ENCODE data around the gene ELOA.
"Not testable (repeated sequence)": the region's sequence is repeated elsewhere in the genome, so short reads cannot be mapped to it uniquely, and the experiment has no call there.

The ELOA gene

DNA sequence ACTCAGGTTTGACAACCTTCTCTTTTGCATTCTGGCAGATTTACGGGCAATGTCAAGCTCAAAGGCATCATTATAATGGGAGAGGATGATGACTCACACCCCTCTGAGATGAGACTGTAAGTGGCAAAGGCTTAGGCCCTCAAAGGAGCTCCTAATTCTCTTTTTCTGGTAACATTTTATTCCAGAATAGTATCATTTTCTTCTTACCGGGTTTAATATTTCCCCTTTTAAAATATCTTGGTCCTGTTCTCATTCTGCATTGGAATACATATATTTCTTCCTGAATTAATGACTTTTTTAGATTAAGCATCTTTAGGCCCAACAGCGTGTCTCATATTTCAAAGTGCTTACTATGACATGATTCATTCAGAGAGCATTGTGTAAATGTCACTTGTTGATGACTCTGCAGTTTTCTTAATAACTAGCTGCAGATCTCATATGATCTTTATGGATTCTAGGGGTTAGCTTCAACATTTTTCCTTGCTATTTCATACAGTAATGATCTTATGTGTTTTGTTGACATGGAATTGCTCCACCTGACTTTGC lies 36.6 kb downstream of the ELOA start:
- Histone ChIP-seq H3K27ac (ENCODE audit: insufficient read depth, low read length, poor library complexity, severe bottlenecking) (no peak overlapping the region), H3K4me3 (ENCODE audit: insufficient read depth, low read depth, low read length, poor library complexity, severe bottlenecking) (no peak overlapping the region), H3K4me1 (ENCODE audit: control insufficient read depth, insufficient read depth, low read length, poor library complexity, severe bottlenecking) (peaks cover 22% of the 10 kb centered on the region), H3K27me3 (replicated peaks; ENCODE audit: control insufficient read depth, insufficient read depth, low read length, poor library complexity, severe bottlenecking) (no peaks in the 10 kb centered on the region), H3K36me3 (ENCODE audit: control insufficient read depth, insufficient read depth, low read length) (peaks cover 6% of the 10 kb centered on the region), H3K9me3 (ENCODE audit: control insufficient read depth, low read length) (no peaks in the 10 kb centered on the region)
- no peak for DNase-seq

- not testable (repeated sequence) for DNase-seq; H3K27ac ChIP-seq (ENCODE audit: insufficient read depth, low read length, poor library complexity, severe bottlenecking); H3K9me3 ChIP-seq (ENCODE audit: control insufficient read depth, low read length); H3K4me3 ChIP-seq (ENCODE audit: insufficient read depth, low read depth, low read length, poor library complexity, severe bottlenecking); H3K27me3 ChIP-seq (replicated peaks; ENCODE audit: control insufficient read depth, insufficient read depth, low read length, poor library complexity, severe bottlenecking)
- peaks cover 16% of the 10 kb centered on the region for H3K4me1 ChIP-seq (ENCODE audit: control insufficient read depth, insufficient read depth, low read length, poor library complexity, severe bottlenecking)
- peaks cover 28% of the 10 kb centered on the region for H3K36me3 ChIP-seq (ENCODE audit: control insufficient read depth, insufficient read depth, low read length)
Measured at GRCh38 chr1:23783141-23783540, 39.9 kb downstream of the ELOA start.

GRCh38 chr1:23784846-23785245 lies 41.6 kb downstream of the ELOA start:
- Histone ChIP-seq H3K9me3 (ENCODE audit: control insufficient read depth, low read length) (no peaks in the 10 kb centered on the region), H3K27me3 (replicated peaks; ENCODE audit: control insufficient read depth, insufficient read depth, low read length, poor library complexity, severe bottlenecking) (no peaks in the 10 kb centered on the region), H3K4me3 (ENCODE audit: insufficient read depth, low read depth, low read length, poor library complexity, severe bottlenecking) (no peak overlapping the region), H3K4me1 (ENCODE audit: control insufficient read depth, insufficient read depth, low read length, poor library complexity, severe bottlenecking) (peaks cover 5% of the 10 kb centered on the region), H3K27ac (ENCODE audit: insufficient read depth, low read length, poor library complexity, severe bottlenecking) (no peak overlapping the region), H3K36me3 (ENCODE audit: control insufficient read depth, insufficient read depth, low read length) (peaks cover 28% of the 10 kb centered on the region)
- DNase-seq: no peak

- Histone ChIP-seq H3K9me3 (ENCODE audit: control insufficient read depth, low read length) (no peaks in the 10 kb centered on the region), H3K4me3 (ENCODE audit: insufficient read depth, low read depth, low read length, poor library complexity, severe bottlenecking) (no peak overlapping the region), H3K27me3 (replicated peaks; ENCODE audit: control insufficient read depth, insufficient read depth, low read length, poor library complexity, severe bottlenecking) (no peaks in the 10 kb centered on the region), H3K4me1 (ENCODE audit: control insufficient read depth, insufficient read depth, low read length, poor library complexity, severe bottlenecking) (peaks cover 16% of the 10 kb centered on the region), H3K27ac (ENCODE audit: insufficient read depth, low read length, poor library complexity, severe bottlenecking) (no peak overlapping the region), H3K36me3 (ENCODE audit: control insufficient read depth, insufficient read depth, low read length) (peaks cover 22% of the 10 kb centered on the region)
- no peak for DNase-seq
Measured at GRCh38 chr1:23787701-23788100, 44.4 kb downstream of the ELOA start.

DNA sequence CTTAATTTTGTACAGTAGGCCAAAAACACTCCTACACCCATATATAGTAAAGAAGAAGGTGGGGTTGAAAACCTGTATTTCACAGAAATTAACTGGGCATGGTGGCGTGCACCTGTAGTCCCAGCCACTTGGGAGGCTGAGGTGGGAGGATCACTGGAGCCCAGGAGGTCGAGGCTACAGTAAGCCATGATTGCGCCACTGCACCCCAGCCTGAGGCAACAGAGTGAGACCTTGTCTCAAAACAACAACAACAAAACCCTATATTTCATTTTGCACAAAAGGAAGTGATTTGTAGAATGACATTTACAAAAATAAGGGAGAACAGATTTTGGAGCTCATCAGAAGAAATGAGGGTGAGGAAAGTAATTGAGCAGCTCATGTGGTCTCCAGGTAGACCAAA lies 45.4 kb downstream of the ELOA start:
- H3K27ac ChIP-seq (ENCODE audit: insufficient read depth, low read length, poor library complexity, severe bottlenecking): no peak overlapping the region
- H3K4me1 ChIP-seq (ENCODE audit: control insufficient read depth, insufficient read depth, low read length, poor library complexity, severe bottlenecking): peaks cover 16% of the 10 kb centered on the region
- H3K4me3 ChIP-seq (ENCODE audit: insufficient read depth, low read depth, low read length, poor library complexity, severe bottlenecking): no peak overlapping the region
- H3K36me3 ChIP-seq (ENCODE audit: control insufficient read depth, insufficient read depth, low read length): peaks cover 27% of the 10 kb centered on the region
- DNase-seq: no peak
- no peaks in the 10 kb centered on the region for H3K27me3 ChIP-seq (replicated peaks; ENCODE audit: control insufficient read depth, insufficient read depth, low read length, poor library complexity, severe bottlenecking)
- no peaks in the 10 kb centered on the region for H3K9me3 ChIP-seq (ENCODE audit: control insufficient read depth, low read length)

- Histone ChIP-seq H3K9me3 (ENCODE audit: control insufficient read depth, low read length) (no peaks in the 10 kb centered on the region), H3K36me3 (ENCODE audit: control insufficient read depth, insufficient read depth, low read length) (peaks cover 32% of the 10 kb centered on the region), H3K4me3 (ENCODE audit: insufficient read depth, low read depth, low read length, poor library complexity, severe bottlenecking) (peak within 1 kb of the TSS; percentile 85), H3K4me1 (ENCODE audit: control insufficient read depth, insufficient read depth, low read length, poor library complexity, severe bottlenecking) (peaks cover 16% of the 10 kb centered on the region), H3K27me3 (replicated peaks; ENCODE audit: control insufficient read depth, insufficient read depth, low read length, poor library complexity, severe bottlenecking) (no peaks in the 10 kb centered on the region), H3K27ac (ENCODE audit: insufficient read depth, low read length, poor library complexity, severe bottlenecking) (peak within 1 kb of the TSS; percentile 83)
- DNase-seq: peak; percentile 72 to 84 (median 75)
Measured at GRCh38 chr1:23790696-23791515, 47.6 kb downstream of the ELOA start, which contains the start of gene LYPLA2. Gene LYPLA2, plus strand, starts transcription at chr1:23791145. Its CDS starts 1,538 bp downstream, at chr1:23792683.

GRCh38 chr1:23791516-23792047 lies 48.3 kb downstream of the ELOA start:
- peaks cover 28% of the 10 kb centered on the region for H3K36me3 ChIP-seq (ENCODE audit: control insufficient read depth, insufficient read depth, low read length)
- no peak for DNase-seq

GRCh38 chr1:23792151-23792945 lies 49.1 kb downstream of the ELOA start:
- H3K9me3 ChIP-seq (ENCODE audit: control insufficient read depth, low read length): no peaks in the 10 kb centered on the region
- peak overlapping the region; percentile 83 for H3K27ac ChIP-seq (ENCODE audit: insufficient read depth, low read length, poor library complexity, severe bottlenecking)
- no peaks in the 10 kb centered on the region for H3K27me3 ChIP-seq (replicated peaks; ENCODE audit: control insufficient read depth, insufficient read depth, low read length, poor library complexity, severe bottlenecking)
- peaks cover 16% of the 10 kb centered on the region for H3K4me1 ChIP-seq (ENCODE audit: control insufficient read depth, insufficient read depth, low read length, poor library complexity, severe bottlenecking)
- peaks cover 26% of the 10 kb centered on the region for H3K36me3 ChIP-seq (ENCODE audit: control insufficient read depth, insufficient read depth, low read length)
- DNase-seq: no peak
- no peak overlapping the region for H3K4me3 ChIP-seq (ENCODE audit: insufficient read depth, low read depth, low read length, poor library complexity, severe bottlenecking)

More at GRCh38 chr1:23791516-23792047, 48.3 kb downstream of the ELOA start:
- no peaks in the 10 kb centered on the region for H3K27me3 ChIP-seq (replicated peaks; ENCODE audit: control insufficient read depth, insufficient read depth, low read length, poor library complexity, severe bottlenecking)
- peaks cover 16% of the 10 kb centered on the region for H3K4me1 ChIP-seq (ENCODE audit: control insufficient read depth, insufficient read depth, low read length, poor library complexity, severe bottlenecking)
- peak overlapping the region; percentile 83 for H3K27ac ChIP-seq (ENCODE audit: insufficient read depth, low read length, poor library complexity, severe bottlenecking)
- H3K4me3 ChIP-seq (ENCODE audit: insufficient read depth, low read depth, low read length, poor library complexity, severe bottlenecking): peak overlapping the region; percentile 85
- no peaks in the 10 kb centered on the region for H3K9me3 ChIP-seq (ENCODE audit: control insufficient read depth, low read length)

DNA sequence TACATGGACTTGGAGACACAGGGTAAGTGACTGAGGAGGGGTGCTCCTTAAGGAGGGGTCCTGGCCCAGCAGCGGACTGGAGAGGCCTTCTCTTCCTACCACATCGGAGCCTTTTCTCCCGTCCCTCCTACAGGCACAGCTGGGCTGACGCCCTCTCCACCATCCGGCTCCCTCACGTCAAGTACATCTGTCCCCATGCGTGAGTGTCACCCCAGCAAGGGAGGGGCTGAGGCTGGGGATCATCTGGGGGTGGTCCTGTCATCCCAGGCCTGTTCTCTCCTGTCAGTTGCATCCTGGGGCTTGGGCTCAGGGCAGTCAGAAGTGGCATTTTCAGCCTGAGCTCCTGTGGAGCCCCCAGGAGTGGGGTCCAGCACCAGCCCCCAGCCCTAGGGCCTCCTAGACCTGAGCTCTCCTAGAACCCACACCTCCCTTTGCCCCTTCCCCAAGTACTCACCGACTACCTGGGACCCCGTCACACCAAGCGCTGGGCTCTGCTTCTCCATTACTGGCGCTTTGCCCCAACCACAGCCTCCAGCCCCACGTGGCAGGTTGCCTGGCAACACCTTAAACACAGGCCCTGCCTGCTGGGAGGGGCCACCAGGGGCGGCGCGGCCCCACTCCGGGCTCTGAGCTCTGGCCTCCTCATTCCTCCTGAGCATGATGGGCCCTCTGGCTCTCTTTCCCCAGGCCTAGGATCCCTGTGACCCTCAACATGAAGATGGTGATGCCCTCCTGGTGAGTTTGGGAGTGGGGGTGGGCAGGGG lies 49.9 kb downstream of the ELOA start:
- no peaks in the 10 kb centered on the region for H3K9me3 ChIP-seq (ENCODE audit: control insufficient read depth, low read length)
- no peaks in the 10 kb centered on the region for H3K27me3 ChIP-seq (replicated peaks; ENCODE audit: control insufficient read depth, insufficient read depth, low read length, poor library complexity, severe bottlenecking)
- peak overlapping the region; percentile 42 for H3K27ac ChIP-seq (ENCODE audit: insufficient read depth, low read length, poor library complexity, severe bottlenecking)
- H3K4me1 ChIP-seq (ENCODE audit: control insufficient read depth, insufficient read depth, low read length, poor library complexity, severe bottlenecking): peaks cover 16% of the 10 kb centered on the region
- no peak overlapping the region for H3K4me3 ChIP-seq (ENCODE audit: insufficient read depth, low read depth, low read length, poor library complexity, severe bottlenecking)
- H3K36me3 ChIP-seq (ENCODE audit: control insufficient read depth, insufficient read depth, low read length): peaks cover 21% of the 10 kb centered on the region
- DNase-seq: peak in 2 of 3 donors; percentile 29 to 49

Measured in effector memory CD4-positive, alpha-beta T cell (primary cell).